ENCODE measurements around the gene ATP11B. TPM values are rescaled to one million over a fixed set of nuclear protein-coding genes. Genes with fewer than 3 reads are reported as not detected.
"Not testable (repeated sequence)": the region's sequence is repeated elsewhere in the genome, so short reads cannot be mapped to it uniquely, and the experiment has no call there.

The ATP11B gene
- total RNA-seq, 1 experiment from 2014 or later: 73.9 TPM

DNA sequence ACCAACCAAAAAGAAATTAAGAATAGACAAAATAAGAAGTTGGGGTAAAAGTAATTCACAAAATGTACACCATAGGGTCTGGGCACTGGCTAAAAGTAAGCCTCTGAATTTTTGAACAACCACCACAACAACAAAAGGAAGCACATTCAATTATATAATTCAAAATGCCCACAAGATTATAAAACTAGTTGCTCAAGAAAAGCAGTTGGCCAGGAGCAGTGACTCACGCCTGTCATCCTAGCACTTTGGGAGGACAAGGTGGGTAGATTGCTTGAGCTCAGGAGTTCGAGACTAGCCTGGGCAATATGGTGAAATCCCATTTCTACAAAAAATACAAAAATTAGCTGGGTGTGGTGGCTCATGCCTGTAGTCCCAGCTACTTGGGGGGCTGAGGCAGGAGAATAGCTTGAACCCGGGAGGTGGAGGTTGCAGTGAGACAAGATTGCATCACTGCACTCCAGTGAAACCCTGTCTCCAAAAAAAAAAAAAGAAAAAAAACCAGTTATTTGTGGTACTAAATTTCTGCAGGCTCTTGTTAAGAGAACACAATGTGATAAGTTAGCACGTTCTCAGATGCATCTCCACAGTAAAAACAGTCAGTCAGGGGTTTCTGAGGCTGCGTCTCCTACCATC is 6.6 kb upstream of the ATP11B start:
- Histone ChIP-seq H3K4me1 (peaks cover 15% of the 10 kb centered on the region), H3K4me3 (no peak overlapping the region), H3K36me3 (no peaks in the 10 kb centered on the region), H3K9me3 (replicated peaks) (no peaks in the 10 kb centered on the region), H3K27ac (peak overlapping the region; percentile 26; the same call in 1 of the 2 replicates), H3K27me3 (no peaks in the 10 kb centered on the region)
- DNase-seq: no peak

DNA sequence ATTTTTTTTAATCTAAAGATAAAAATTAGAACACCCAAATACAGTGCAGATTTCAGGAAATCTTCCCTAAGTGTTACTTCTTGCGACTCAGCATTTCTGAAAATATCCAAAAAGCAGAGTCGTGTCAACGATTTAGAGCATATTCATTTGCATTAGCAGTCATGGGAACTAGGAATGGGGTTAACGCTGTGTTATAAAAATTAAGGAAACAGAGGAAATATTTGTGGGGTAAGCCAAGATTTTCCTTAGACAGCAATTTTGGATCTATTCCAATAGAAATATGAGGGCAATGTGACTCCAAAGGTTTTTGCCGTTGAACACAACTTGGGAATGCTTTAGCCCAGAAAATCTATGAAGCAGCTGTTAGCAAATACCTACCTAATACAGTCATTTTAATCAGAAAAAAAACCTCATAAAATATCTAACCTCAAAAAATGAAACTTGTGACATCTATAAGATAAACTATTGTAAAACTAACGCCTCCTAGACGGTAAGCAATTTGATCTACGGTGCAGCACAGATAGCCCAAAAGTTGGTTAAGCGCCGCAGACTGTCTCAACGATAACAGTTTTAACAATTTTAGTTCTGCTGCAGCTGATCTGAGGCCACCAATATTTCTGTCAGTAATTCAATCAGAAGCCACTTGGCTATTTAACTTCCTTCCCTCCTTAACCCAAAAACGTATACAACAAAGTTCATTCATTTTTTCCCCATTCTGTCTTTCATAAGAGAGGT is 5.8 kb upstream of the ATP11B start:
- H3K27ac ChIP-seq: peak overlapping the region; percentile 26; the same call in 1 of the 2 replicates
- DNase-seq: peak in 1 of 2 experiments; percentile 49
- no peaks in the 10 kb centered on the region for H3K36me3 ChIP-seq

DNA sequence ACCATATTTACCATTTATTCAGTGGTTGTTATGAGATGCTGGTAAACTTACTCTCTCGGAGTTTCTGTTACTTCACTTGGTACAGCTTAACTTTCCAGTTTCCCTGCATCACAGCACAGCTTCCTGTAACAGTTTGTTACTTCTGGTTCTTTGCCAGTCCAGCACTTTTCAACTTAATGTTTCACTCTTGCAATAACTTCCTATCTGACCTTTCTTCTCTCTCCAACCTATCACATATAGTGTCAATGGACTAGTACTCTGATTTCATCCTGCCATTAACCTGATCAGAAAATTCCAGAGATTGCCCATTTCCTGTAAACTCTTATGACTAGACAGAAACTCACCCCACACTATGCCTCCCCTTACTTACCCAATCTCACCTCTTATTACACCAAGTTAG is 3.9 kb upstream of the ATP11B start:
- H3K36me3 ChIP-seq: no peaks in the 10 kb centered on the region
- H3K27me3 ChIP-seq: no peaks in the 10 kb centered on the region
- no peak overlapping the region for H3K4me3 ChIP-seq
- DNase-seq: no peak
- no peaks in the 10 kb centered on the region for H3K9me3 ChIP-seq (replicated peaks)
- H3K4me1 ChIP-seq: peaks cover 15% of the 10 kb centered on the region
- H3K27ac ChIP-seq: no peak overlapping the region

More for the DNA sequence above, 5.8 kb upstream of the ATP11B start:
- no peaks in the 10 kb centered on the region for H3K27me3 ChIP-seq
- peaks cover 15% of the 10 kb centered on the region for H3K4me1 ChIP-seq
- H3K9me3 ChIP-seq (replicated peaks): no peaks in the 10 kb centered on the region
- H3K4me3 ChIP-seq: peak overlapping the region; percentile 39

DNA sequence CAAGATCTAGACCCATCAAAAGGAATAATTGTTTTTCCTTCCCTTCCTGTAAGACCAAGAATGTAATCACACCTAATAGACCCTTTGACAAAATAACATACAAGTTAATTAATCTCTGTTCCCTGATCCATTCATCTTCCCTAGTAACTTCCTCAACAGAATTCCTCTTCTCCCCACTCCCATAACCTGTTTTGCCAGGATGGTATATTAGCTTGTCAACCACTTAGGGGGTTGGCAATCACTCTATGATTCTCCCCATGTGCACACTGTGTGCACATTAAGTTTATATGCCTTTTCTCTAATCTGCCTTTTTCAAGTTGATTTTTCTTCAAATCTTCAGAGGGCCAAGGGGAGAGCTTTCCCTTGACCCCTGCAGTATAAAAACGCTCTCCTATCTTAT is 2.7 kb upstream of the ATP11B start:
- no peaks in the 10 kb centered on the region for H3K36me3 ChIP-seq
- peaks cover 17% of the 10 kb centered on the region for H3K4me1 ChIP-seq
- H3K27me3 ChIP-seq: no peaks in the 10 kb centered on the region
- DNase-seq: no peak
- no peak overlapping the region for H3K4me3 ChIP-seq
- H3K9me3 ChIP-seq (replicated peaks): no peaks in the 10 kb centered on the region
- no peak overlapping the region for H3K27ac ChIP-seq

DNA sequence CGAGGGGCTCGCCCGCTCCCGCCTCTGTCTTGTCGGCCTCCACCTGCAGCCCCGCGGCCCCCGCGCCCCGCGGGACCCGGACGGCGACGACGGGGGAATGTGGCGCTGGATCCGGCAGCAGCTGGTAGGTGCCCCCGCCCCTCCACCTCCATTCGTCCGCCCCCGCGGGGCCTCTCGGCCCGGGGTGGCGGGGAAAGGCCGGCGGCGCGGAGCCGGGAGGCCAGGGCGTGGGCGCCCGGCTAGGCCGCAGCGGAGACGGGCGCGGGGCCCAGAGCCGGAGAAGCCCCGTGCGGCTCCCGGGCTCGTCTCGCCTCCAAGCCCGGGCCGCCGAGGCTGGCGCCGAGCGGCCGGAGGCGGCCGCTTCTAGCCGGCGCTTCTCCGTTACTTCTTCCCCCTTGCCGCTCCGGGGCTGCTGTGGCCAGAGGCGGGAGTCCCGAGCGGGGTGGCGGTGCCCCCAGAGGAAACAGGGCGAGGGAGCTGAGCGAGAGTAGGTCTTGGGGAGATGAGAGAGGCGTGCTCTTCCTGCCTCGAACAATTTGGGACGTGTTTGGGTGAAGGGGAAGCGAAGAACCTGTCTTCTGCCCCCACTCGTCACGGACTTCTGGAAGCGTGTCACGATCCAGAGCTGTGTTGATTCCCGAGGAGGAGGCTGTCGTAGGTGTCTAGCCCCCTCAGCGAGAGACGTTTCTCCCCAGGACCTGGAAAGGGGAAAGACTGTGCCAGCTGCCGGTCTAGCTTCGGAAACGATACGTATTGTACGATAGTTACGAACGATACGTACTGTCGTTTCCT is 555 bp downstream of the ATP11B start:
- H3K9me3 ChIP-seq (replicated peaks): no peaks in the 10 kb centered on the region
- DNase-seq: peak; percentile 51 to 65
- no peaks in the 10 kb centered on the region for H3K36me3 ChIP-seq

DNA sequence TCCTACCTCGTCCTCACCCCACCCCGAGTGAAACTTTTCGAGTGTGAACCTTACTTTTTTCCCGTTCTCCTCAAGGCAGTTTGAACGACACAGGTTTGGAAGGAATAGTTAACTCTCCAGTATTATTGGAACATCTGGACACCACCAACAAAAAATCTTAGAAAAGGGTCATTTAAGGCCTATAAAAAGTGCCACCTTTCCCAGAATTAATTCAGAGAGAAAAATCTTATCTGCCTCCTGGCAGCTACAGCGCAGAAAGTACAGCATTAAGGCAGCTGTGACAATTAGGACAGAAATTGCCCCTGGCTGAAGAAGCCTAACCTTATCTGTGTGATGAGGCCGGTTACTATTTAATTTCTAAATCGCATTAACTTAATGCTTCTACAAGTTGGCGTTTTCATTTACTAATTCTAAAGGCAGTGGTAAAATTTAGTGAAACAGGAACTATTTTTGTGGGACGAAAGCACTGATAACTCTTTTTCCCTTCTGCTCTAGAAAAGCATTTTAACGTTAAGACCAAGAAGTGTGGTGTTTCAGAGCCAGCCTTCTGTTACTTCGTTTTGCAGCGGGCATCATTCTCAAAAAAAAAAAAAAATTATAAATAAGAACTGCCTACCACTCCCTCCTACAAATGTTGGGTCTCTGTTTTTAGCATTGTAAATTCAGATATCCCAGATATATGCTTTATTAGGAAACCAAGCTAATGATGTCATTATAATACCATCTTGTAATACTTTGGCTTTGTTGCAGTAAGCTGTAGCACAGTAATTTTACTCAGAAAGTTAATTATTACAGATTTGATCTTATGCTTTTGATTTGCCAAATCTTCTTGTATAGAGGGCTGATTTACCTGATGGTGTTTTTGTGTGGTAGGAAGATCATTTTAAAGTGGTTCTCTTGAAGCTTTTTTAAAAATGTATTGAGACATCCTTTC is 1.4 kb downstream of the ATP11B start:
- no peaks in the 10 kb centered on the region for H3K9me3 ChIP-seq (replicated peaks)
- H3K27ac ChIP-seq: peak overlapping the region; percentile 67
- peak in 1 of 2 experiments; percentile 23 for DNase-seq
- H3K4me3 ChIP-seq: peak overlapping the region; percentile 94
- H3K27me3 ChIP-seq: no peaks in the 10 kb centered on the region
- H3K4me1 ChIP-seq: peaks cover 2% of the 10 kb centered on the region; the same call in 1 of the 2 replicates
- H3K36me3 ChIP-seq: no peaks in the 10 kb centered on the region

More for the DNA sequence above, 555 bp downstream of the ATP11B start:
- Histone ChIP-seq H3K27ac (peak overlapping the region; percentile 67), H3K4me3 (peak overlapping the region; percentile 94), H3K27me3 (no peaks in the 10 kb centered on the region), H3K4me1 (peaks cover 2% of the 10 kb centered on the region; the same call in 1 of the 2 replicates)

DNA sequence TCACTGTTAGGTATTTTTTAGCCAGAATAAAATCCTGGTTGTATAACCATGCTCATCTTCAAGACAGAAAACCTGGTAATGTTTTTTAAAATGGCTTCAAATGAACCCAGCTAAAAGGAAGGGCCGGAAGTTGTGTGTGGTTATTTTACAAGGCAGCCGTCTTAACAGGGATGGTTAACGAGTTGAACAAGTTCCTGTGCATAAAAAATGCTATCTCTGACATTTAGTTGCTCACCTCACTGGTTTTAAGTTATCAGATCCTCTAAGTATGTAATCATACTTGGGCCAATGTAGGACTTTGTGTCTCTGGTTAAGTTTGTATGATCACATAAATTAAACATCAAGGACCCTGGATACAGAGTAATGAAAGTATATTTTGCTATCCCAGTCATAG is 2.1 kb downstream of the ATP11B start:
- peak overlapping the region; percentile 94 for H3K4me3 ChIP-seq
- no peaks in the 10 kb centered on the region for H3K27me3 ChIP-seq
- DNase-seq: peak in 1 of 2 experiments; percentile 22
- H3K27ac ChIP-seq: peak overlapping the region; percentile 67; the same call in 1 of the 2 replicates
- no peaks in the 10 kb centered on the region for H3K36me3 ChIP-seq
- peaks cover 2% of the 10 kb centered on the region; the same call in 1 of the 2 replicates for H3K4me1 ChIP-seq
- H3K9me3 ChIP-seq (replicated peaks): no peaks in the 10 kb centered on the region

DNA sequence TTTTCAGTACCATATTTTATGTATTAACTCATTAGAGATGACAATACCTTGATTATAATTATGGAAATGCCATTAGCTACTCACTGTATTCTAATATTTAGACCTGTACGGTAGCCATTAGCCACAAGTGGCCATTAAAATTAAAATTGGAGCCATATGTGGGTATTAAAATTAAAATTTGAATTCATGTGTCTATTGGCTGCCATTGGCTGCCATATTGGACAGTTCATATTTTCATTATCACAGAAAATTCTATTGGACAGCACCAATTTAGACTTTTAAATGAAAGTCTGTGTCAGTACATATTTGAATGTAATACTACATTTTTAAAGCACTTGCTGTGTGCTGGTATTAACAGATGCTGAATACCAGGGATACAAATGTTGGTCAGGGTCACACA is 3.0 kb downstream of the ATP11B start:
- Histone ChIP-seq H3K36me3 (no peaks in the 10 kb centered on the region), H3K9me3 (replicated peaks) (no peaks in the 10 kb centered on the region), H3K4me1 (peaks cover 2% of the 10 kb centered on the region; the same call in 1 of the 2 replicates), H3K4me3 (no peak overlapping the region), H3K27me3 (no peaks in the 10 kb centered on the region), H3K27ac (no peak overlapping the region)
- DNase-seq: no peak

DNA sequence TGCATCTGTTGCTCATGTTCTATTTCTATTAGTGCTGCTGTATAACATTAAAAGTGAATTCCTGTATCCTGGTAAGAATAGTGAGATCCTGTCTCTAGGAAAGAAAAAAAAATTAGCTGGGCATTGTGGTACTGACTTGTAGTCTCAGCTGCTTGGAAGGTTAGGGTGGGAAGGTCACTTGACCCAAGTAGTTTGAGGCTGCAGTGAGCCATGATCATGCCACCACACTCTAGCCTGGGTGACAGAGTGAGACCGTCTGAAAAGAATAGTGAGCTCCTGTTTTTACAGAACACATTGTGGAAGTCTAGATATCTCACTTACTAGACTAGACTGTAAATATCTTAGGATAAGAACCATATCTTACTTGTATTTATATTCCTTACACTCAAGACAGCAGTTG is 4.6 kb downstream of the ATP11B start:
- no peak for DNase-seq
- Histone ChIP-seq H3K27me3 (no peaks in the 10 kb centered on the region), H3K27ac (no peak overlapping the region), H3K9me3 (replicated peaks) (no peaks in the 10 kb centered on the region), H3K4me3 (no peak overlapping the region), H3K36me3 (no peaks in the 10 kb centered on the region), H3K4me1 (peaks cover 2% of the 10 kb centered on the region; the same call in 1 of the 2 replicates)

DNA sequence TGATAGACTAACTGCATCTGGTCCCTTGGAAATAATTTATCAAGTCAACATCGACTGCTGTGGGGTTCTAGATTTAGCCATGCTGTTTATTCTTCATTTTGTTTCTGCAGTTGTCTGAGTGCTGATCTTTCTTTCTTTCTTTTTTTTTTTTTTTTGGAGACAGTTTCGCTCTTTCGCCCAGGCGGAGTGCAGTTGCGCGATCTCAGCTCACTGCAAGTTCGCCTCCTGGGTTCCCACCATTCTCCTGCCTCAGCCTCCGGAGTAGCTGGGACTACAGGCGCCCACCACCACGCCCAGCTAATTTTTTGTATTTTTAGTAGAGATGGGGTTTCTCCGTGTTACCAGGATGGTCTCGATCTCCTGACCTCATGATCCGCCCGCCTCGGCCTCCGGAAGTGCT is 5.8 kb downstream of the ATP11B start:
- not testable (repeated sequence) for H3K4me3 ChIP-seq; H3K27ac ChIP-seq; H3K27me3 ChIP-seq; H3K4me1 ChIP-seq; DNase-seq; H3K9me3 ChIP-seq (replicated peaks); H3K36me3 ChIP-seq

DNA sequence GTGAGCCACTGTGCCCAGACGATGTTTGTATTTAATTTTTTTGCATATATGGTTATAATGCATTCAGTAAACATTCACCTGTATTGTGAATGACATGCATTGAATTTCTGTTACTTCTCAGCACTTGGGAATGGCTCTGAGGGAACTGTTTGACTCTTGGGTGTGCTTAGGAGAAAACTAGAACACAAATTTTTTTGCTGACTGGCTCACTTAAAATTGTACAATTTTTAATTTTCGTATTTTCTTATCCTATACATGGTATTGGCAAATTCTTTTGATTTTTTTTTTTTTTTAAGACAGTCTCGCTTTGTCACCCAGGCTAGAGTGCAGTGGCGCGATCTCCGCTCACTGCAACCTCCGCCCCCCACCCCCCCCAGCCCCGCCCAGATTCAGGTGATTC is 7.2 kb downstream of the ATP11B start:
- Histone ChIP-seq H3K4me3 (no peak overlapping the region), H3K36me3 (no peaks in the 10 kb centered on the region; the same call in 1 of the 2 replicates), H3K9me3 (replicated peaks) (no peaks in the 10 kb centered on the region), H3K27ac (no peak overlapping the region), H3K4me1 (peaks cover under 1% of the 10 kb centered on the region; the same call in 1 of the 2 replicates), H3K27me3 (no peaks in the 10 kb centered on the region)
- DNase-seq: no peak

DNA sequence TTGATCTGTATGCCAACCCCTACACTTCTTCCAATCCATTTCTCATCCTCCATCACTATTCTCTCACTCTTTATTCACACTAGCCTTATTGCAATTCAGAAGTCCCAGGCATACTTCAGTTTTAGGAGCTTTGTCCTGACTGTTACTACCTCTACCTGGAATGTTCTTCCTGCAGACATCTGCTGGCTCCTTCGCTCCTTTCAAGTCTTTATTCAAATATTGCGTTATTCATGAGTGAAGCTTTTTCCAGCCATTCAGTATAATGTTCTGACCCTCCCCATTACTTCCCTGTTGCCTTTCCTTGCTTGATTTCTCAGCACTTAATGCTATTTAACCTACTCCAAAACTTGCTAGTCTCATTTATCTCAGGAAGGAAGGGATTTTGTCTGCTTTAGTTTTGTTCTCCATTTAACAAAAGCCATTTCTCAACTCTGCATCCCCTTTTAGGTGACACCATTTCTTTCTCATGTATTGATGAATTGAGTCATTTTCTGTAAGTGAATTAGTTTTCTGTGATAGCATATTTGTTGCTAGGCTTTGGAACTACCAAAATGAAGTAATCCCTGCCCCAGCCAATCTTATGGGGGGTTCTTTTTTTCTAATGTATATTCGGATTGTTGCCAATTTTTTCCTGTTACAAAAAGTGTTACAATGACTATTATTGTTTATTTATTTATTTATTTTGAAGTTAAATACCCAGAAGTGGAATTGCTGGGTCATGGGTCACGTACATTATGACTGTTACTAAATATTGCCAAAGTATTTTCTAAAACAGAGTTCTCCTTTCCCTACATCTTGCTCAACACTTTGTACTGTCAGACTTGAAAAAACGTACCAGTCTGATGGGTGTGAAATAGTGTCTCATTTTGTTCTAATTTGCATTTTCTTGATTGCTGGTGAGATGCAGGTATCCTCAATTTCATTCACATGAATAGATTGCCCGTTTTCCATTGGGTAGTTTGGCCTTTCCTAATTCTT is 9.4 kb downstream of the ATP11B start:
- Histone ChIP-seq H3K27ac (no peak overlapping the region), H3K9me3 (replicated peaks) (no peaks in the 10 kb centered on the region), H3K4me1 (no peaks in the 10 kb centered on the region), H3K27me3 (no peaks in the 10 kb centered on the region), H3K4me3 (no peak overlapping the region), H3K36me3 (no peaks in the 10 kb centered on the region; the same call in 1 of the 2 replicates)
- DNase-seq: no peak

DNA sequence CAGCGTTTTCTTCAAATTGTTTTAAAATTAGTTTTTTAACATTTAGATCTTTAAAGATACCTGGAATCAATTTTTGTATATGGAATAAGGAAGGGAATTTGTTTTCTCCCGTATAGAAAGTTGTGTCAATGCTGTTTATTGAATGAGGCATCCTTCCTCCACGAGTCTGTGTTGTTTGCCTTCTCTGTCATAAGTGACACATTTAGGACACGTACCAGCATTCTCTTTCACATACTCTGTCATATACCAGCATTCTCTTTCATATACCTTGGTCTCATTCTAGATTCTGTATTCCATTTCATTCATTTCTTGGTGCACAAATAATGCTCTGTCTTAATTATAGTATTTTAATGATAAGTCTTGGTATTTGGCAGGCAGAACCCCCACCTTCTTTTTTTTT is 10.3 kb downstream of the ATP11B start:
- no peaks in the 10 kb centered on the region for H3K27me3 ChIP-seq
- no peak for DNase-seq
- no peaks in the 10 kb centered on the region for H3K4me1 ChIP-seq
- no peak overlapping the region for H3K27ac ChIP-seq
- H3K4me3 ChIP-seq: no peak overlapping the region
- no peaks in the 10 kb centered on the region; the same call in 1 of the 2 replicates for H3K36me3 ChIP-seq
- H3K9me3 ChIP-seq (replicated peaks): no peaks in the 10 kb centered on the region
